Measurements from ENCODE around the gene NUAK2.

NUAK2 gene

DNA sequence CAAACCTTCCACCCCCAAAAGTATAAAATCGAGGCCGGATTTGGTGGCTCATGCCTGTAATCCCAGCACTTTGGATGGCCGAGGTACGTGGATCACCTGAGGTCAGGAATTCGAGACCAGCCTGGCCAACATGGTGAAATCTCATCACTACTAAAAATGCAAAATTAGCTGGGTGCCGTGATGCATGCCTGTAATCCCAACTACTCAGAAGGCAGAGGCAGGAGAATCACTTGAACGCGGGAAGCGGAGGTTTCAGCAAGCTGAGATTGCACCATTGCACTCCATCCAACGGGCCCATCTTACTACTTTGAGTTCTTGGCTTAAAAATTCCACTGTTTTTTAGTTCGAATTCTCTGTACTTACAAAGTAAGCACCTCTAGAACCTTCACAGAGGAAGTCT, 24.2 kb upstream of the NUAK2 start:
- DNase-seq = no peak

- peak; percentile 19 for DNase-seq
These were observed 22.8 kb upstream of the NUAK2 start for GRCh38 chr1:205344066-205344928.

DNA sequence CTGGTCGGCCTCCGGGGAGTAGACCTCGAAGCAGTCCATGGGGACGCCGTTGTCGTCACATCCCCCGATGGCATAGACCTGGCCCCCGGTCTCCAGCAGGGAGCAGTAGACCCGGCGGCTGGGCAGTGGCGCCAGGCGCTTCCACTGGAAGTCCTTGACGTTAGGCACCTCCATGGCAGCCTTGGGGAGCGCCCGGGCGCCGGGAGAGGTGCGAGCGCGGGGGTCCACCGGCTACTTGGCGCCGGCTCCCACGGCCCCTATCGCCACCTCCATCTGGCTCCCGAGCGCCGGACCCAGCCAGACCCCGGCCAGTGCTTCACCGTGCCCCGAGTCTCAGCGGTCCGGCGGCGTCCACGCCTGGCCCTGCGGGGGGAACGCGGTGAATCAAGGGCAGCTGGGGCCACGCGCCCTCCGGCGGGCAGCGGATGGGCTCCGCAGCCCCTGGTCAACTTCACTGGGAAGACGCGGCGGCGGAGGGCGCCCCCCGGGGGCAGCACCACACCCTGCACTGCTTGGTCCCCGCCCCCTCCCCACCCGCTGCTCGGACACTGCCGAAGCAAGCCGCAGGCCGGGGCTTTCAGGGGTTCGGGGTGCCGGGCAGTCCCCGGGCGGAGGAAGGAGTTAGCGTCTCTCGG, 22.0 kb upstream of the NUAK2 start:
- no peak for DNase-seq

GRCh38 chr1:205342986-205343385, 21.4 kb upstream of the NUAK2 start:
- no peak for DNase-seq

GRCh38 chr1:205340676-205341075, 19.1 kb upstream of the NUAK2 start:
- no peak for DNase-seq

GRCh38 chr1:205339717-205340116, 18.2 kb upstream of the NUAK2 start:
- DNase-seq = no peak

GRCh38 chr1:205339197-205339702, 17.7 kb upstream of the NUAK2 start:
- no peak for DNase-seq

DNA sequence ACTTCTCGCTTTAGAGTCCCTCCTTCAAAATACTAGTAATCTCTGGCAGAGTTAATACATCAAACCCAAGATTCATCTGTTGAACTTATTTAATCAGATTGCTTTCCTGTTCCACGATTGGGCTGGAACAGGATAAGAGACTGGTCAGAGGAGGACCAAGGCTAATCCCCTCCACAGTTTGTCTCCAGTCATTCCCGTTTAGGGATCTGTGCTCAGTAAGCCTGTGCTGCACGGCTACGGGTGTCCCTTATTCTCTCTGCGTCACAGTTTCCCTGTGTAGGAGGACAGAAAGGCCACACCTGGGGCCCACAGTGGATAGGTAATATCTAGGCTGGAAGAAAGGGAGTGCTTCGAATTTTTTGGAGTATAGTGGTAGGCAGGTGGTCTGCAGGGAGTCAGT, 16.5 kb upstream of the NUAK2 start:
- DNase-seq = no peak

DNA sequence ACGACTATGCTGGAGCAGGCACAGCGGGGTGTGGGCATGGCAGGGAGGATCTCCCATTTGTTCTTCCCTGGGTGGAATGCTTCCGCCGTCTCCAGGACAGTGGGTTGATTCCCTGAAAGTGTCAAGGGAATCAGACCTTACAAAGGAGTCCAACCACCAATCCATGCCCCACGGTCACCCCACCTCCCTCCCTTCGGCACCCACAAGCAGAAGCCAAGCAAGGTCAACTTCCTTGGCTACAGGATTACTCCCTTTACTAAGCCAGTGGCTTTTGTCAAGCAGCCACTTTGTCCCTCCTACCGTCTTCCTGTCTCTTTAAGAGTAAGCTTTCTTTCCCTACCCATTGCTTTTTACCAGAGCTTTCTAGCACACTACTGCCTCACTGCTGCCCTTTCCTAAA, 15.9 kb upstream of the NUAK2 start:
- no peak for DNase-seq

DNA sequence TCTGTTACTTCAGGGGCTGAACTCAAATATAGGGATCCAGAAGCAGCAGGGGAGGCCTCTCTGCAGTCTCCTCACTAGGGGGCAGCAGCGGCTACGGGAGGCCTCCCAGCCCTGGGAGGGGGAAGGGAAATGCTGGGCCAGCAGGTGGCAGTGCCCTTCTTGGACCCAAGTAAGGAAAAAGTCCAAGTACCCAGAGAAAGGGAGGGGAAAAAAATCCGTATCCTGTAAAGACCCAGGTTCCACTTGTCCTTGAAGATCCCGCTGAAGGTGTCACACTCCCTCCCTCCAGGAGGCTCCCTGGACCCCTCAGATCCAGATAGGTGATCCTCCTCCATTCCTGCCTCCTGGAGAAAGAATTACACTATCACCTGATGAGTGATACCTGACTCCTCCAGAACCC, 14.1 kb upstream of the NUAK2 start:
- peak; percentile 83 for DNase-seq

GRCh38 chr1:205332015-205332791, 10.7 kb upstream of the NUAK2 start:
- DNase-seq = no peak

DNA sequence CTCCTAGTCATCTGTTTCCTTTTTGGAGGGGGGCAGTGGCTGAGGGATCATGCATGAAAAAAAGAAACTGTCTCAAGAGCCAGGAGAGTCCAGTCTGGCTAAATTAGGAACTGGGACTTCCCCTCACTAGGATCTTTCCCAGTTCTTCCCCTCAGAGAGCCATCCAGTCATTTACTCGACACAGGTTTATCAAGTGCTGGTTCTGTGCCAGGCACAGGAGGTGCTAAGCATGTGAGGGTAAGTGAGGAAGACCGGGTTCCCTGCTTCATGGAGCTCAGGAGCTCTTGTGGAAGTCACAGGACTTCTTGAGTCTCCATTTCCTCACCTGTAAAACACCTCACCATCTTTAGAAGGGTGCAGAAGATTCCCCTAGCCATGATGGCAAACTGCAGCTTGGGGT, 8.6 kb upstream of the NUAK2 start:
- no peak for DNase-seq

GRCh38 chr1:205329719-205330118, 8.2 kb upstream of the NUAK2 start:
- DNase-seq = peak; percentile 31

DNA sequence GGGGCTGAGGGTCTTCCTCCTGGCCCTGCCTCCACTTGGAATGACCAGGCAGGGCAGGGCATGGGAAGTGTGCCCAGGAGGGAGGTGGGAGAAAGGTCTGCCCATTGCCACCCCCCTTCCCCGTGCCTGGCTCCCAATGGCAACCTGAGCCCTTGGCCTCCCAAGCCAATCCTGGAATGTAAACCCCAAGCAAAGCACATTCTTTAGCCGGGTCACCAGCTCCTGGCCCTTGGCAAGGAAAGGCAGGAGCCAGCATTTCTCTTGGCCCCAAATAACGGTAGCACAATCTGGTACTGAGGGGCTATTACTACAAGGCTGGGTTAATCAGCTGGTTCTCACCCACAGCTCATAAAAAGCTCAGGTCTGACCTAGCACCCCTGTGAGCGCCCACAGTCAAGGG, 6.9 kb upstream of the NUAK2 start:
- no peak for DNase-seq

DNA sequence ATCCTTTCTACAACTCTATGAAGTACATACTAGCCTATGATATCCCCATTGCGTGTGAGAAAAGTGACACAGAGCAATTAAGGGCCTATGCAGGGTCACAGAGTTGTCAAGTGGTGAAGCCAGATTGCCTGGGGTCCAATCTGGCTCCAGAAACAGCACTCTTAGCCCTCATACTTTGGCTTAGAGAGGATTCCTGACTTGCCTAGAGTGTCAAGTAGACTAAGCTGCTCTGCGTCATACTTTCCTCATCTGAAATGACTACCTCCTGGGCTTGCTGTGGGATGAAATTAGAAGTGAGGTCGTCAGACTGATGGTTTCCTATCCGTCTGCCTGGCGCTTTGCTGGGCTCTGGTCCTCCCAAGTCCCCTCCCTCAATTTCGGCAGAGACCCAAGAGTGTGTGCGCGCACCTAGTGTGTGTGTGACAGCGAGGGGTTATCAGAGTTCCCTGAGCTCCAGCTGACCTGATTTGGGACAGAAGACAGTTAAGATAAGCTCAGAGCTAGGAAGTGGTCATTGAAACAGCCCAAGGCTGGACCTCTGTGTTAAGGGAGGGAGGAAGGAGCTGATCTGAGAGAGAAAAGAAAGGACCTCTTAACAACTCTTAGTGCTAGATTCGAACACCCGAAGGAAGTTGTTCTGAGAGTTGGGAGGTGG, 5.4 kb upstream of the NUAK2 start:
- no peak for DNase-seq

DNA sequence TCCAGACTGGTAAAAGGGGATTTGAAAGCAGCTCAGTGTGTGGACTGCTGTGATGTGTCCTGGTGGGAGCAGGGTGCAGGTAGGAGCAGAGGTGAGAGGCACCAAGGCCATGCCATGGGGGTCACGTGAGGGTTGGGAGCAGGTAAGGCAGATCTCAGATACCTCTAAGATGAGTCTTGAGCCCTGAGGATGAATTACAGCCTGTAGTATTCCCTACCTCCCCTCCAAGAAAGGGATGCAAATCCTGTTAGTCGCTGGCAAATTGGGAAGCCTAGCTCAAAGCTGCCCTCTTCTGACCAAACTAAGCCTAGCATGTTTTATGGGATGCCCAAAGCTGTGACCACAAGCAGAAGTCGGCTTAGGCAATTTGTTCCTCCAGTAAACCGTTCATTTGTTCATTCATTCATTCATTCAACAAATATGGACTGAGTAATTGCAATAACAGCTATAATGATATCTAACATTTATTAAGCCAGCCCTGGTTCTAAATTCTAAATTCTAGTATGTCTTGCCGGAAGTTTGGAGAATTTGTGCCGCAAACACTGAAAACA, 3.9 kb upstream of the NUAK2 start:
- peak; percentile 73 for DNase-seq

DNA sequence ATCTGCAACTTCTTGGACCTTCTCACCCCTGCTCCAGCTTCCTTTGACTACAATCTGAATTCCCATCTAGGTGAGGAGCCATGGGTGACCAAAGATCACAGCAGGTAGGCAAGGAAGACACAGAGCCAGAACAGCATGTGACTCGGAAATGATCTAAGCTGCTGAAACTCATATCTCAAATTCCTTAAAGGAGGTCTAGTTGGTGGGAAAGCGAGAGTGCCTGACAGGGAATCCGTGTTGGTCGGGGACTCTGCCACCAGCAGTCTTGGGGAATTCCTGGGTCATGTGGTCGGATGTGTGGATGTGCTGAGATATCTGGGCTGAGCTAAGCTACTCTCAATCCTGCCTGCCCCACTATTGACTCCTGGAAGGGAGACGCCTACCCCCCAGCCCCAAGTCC, 3.2 kb upstream of the NUAK2 start:
- DNase-seq = no peak

- no peak for DNase-seq
These were observed 2.2 kb upstream of the NUAK2 start for GRCh38 chr1:205323794-205324193.

GRCh38 chr1:205321959-205322283, 376 bp upstream of the NUAK2 start:
- no peak for DNase-seq

- DNase-seq = peak; percentile 96
These were observed 2.2 kb downstream of the NUAK2 start for GRCh38 chr1:205319081-205320018.

GRCh38 chr1:205318231-205318991, 3.1 kb downstream of the NUAK2 start:
- peak; percentile 95 for DNase-seq

Measured in NCI-H510A treated with DMSO at 0.1 percent for 48 hours (cell line).